COLO668 (cell line): ENCODE data around the gene SRL.
"Not testable (repeated sequence)": the region's sequence is repeated elsewhere in the genome, so short reads cannot be mapped to it uniquely, and the experiment has no call there.

Source experiments
- DNase-seq: peaks from one replicate; lab custom pipeline; 2025; ENCODE audit not compliant: unreplicated experiment; lab: John Stamatoyannopoulos, UW

Gene SRL

GRCh38 chr16:4169415-4169814, 72.5 kb downstream of the SRL start:
- no peak for DNase-seq

GRCh38 chr16:4166821-4167220, 75.1 kb downstream of the SRL start:
- DNase-seq = no peak

- no peak for DNase-seq
Observed at GRCh38 chr16:4160658-4161430, 81.0 kb downstream of the SRL start.

GRCh38 chr16:4159726-4160125, 82.2 kb downstream of the SRL start:
- no peak for DNase-seq

- DNase-seq = no peak
Observed at GRCh38 chr16:4158143-4159093, 83.5 kb downstream of the SRL start.

GRCh38 chr16:4157376-4157825, 84.5 kb downstream of the SRL start:
- no peak for DNase-seq

- not testable (repeated sequence) for DNase-seq
Observed at GRCh38 chr16:4156503-4156902, 85.4 kb downstream of the SRL start.

- not testable (repeated sequence) for DNase-seq
Observed at GRCh38 chr16:4153364-4153763, 88.5 kb downstream of the SRL start.

GRCh38 chr16:4152267-4152666, 89.6 kb downstream of the SRL start:
- DNase-seq = no peak

- DNase-seq = no peak
Observed at GRCh38 chr16:4147236-4147635, 94.6 kb downstream of the SRL start.

- DNase-seq = no peak
Observed at GRCh38 chr16:4142268-4142667, 99.6 kb downstream of the SRL start.

GRCh38 chr16:4141604-4142003, 100.3 kb downstream of the SRL start:
- DNase-seq = no peak

- no peak for DNase-seq
Observed at GRCh38 chr16:4140652-4141051, 101.2 kb downstream of the SRL start.

GRCh38 chr16:4139968-4140367, 101.9 kb downstream of the SRL start:
- no peak for DNase-seq
